ENCODE results near the gene NFKBIA.

NFKBIA gene

DNA sequence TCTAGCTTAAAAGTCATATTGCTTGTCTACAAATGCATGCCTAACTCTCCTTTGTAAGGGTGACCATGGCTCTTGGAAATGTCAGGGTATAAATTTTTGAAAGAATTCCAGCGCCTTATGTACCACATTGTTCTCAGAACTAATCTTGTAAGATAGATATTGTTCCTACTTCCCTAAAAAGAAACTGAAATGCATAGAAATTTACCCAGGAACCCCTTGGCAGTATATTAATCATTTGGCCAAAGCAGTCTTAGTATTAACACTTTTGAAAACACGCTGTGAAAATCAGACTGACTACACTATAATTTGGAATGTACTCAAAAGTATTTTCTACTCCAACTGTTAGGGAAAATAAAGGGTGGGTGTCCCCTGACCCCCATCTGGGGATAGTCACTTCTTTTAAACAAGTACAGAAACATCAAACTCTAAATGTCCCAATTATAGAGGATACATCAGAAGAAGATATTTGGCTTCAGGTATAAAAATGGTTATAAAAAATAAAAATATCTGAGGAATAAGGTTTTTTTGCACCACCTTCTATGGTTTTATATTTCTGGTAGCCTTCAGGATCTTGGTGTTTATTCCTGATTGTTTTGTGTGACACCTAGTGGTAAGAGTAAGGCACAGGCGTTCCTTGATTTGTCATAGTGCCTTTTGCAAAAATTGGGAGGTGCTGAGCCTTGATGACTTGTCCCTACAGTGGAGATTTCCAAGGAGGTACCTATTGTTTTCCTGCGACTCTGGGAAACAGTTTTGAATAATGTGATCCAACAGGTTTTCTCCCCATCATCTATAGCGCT lies 2.2 kb upstream of the NFKBIA start:
- Histone ChIP-seq H3K4me1 (ENCODE audit: insufficient read depth, low read length) (peaks cover 16% of the 10 kb centered on the region; the same call in 1 of the 2 replicates), H3K27ac (ENCODE audit: low read length) (no peak overlapping the region), H3K9ac (ENCODE audit: low read depth, low read length) (no peak overlapping the region), H3K9me3 (ENCODE audit: insufficient read depth, low read depth, low read length) (no peaks in the 10 kb centered on the region), H3K4me3 (ENCODE audit: low read length) (peak overlapping the region; percentile 95; the same call in 1 of the 2 replicates), H3K27me3 (ENCODE audit: insufficient read depth, low read length) (no peaks in the 10 kb centered on the region), H3K36me3 (ENCODE audit: insufficient read depth, low read depth, low read length) (peaks cover 19% of the 10 kb centered on the region)

DNA sequence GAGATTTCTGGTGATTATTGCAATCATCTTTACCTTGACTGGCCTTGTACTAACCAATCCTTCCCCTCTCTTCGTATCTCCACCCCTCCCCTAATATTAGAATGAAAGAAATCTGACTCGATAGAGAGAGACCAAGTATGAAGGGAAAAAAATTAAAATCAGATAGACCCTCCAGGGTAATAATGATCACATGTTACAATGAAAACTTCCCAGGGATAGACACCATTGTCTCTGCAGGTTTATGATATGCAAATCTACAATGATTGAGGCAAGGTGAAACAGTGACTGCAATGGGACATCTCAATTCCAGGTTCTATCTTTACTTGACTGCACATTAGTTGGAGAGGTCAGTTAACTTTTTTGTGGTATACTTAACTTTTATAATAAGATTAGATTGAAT lies 1.5 kb upstream of the NFKBIA start:
- no peak overlapping the region for H3K27ac ChIP-seq (ENCODE audit: low read length)
- no peaks in the 10 kb centered on the region for H3K27me3 ChIP-seq (ENCODE audit: insufficient read depth, low read length)
- peak overlapping the region; percentile 94; the same call in 1 of the 2 replicates for H3K9ac ChIP-seq (ENCODE audit: low read depth, low read length)
- H3K4me3 ChIP-seq (ENCODE audit: low read length) = peak overlapping the region; percentile 95
- H3K4me1 ChIP-seq (ENCODE audit: insufficient read depth, low read length) = peaks cover 16% of the 10 kb centered on the region; the same call in 1 of the 2 replicates
- H3K36me3 ChIP-seq (ENCODE audit: insufficient read depth, low read depth, low read length) = peaks cover 25% of the 10 kb centered on the region
- H3K9me3 ChIP-seq (ENCODE audit: insufficient read depth, low read depth, low read length) = no peaks in the 10 kb centered on the region

DNA sequence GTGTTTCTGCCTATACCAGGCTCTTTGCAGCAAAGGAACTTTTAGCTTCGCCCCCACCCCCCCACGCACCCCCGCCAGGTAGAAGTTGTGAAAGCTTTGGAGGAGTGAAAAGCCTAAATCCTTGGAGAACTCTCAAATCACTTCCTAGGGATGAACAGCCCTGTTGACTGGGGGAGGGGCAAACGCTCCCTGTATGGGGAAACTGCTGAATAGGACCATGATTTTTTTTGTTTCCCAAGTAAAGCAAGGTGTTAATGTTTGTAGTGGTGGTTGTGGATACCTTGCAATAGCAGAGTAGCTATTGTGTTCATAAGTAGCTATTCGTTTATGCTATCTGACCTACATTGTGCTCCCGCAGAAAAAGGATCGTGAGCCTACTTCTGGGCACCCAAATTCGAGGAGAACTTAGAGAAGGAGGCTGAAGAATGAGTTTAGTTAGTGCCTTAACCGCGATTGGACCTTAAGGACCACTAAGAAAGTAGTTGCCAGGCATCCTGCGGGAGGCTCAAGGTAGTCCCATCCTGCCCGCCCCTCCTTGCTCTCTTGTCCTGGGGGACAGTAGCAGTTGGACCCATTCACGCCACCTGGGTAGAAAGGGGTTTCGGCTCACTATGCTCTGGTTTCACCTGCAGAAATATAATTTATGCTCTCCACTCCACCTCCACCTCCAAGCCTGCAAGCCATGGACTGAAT lies 901 bp upstream of the NFKBIA start:
- peaks cover 31% of the 10 kb centered on the region for H3K36me3 ChIP-seq (ENCODE audit: insufficient read depth, low read depth, low read length)
- H3K27ac ChIP-seq (ENCODE audit: low read length) = no peak overlapping the region
- H3K4me1 ChIP-seq (ENCODE audit: insufficient read depth, low read length) = peaks cover 16% of the 10 kb centered on the region; the same call in 1 of the 2 replicates
- H3K27me3 ChIP-seq (ENCODE audit: insufficient read depth, low read length) = no peaks in the 10 kb centered on the region
- H3K4me3 ChIP-seq (ENCODE audit: low read length) = peak overlapping the region; percentile 95
- H3K9me3 ChIP-seq (ENCODE audit: insufficient read depth, low read depth, low read length) = no peaks in the 10 kb centered on the region
- H3K9ac ChIP-seq (ENCODE audit: low read depth, low read length) = peak overlapping the region; percentile 94; the same call in 1 of the 2 replicates

DNA sequence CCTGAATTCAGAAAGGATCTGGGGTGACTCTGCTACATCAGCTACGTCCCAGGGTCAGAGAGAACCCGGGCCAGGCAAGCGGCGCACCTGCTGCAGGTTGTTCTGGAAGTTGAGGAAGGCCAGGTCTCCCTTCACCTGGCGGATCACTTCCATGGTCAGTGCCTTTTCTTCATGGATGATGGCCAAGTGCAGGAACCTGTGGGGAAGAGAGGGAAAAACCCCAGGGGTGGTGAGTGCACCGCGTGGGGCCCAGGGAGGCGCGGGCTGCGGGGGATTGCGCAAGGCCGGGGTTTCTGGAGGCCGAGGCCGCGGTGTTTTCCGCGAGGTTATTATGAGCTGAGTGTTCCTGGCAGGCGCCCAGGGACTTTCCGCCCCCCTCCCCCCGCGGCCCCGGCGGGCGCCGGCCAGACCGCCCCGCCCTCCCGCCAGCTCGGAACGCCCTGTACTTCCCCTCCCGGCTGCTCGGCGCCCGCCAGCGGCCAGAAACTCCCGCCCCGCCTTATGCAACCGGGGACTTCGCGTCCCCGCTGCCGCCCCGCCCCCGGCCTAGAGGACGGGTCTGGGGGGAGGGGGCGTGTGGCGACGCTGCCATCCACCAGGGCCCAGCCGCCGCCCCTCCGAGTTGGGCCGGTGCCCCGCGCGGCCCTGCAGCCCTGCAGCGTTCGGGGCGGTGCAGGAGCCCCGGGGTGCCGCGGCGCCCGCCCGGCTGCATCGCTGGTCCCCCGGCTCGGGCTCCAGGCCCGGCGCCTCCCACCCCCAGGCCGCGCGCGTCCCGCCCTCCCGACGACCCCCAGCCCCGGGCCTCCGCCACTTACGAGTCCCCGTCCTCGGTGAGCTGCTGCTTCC lies 723 bp downstream of the NFKBIA start:
- peak overlapping the region; percentile 95 for H3K4me3 ChIP-seq (ENCODE audit: low read length)
- peaks cover 16% of the 10 kb centered on the region; the same call in 1 of the 2 replicates for H3K4me1 ChIP-seq (ENCODE audit: insufficient read depth, low read length)

DNA sequence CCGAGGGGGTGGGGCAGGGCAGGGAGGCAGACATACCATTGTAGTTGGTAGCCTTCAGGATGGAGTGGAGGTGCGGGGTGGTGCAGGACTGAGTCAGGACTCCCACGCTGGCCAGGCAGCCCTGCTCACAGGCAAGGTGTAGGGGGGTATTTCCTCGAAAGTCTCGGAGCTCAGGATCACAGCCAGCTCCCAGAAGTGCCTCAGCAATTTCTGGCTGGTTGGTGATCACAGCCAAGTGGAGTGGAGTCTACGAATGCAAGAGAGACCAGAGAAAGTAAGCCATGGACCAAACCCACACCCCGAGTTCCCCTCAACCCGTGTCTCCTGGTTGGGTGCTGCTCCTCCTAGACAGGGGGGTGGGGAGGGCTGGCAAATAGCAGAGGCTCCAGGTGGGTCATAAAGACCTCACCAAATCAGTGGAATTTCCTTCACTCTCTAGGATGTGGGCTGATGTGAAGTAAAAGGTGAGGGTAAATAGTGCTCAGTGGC lies 1.4 kb downstream of the NFKBIA start:
- Histone ChIP-seq H3K4me1 (ENCODE audit: insufficient read depth, low read length) (peaks cover 20% of the 10 kb centered on the region), H3K36me3 (ENCODE audit: insufficient read depth, low read depth, low read length) (peaks cover 37% of the 10 kb centered on the region), H3K9me3 (ENCODE audit: insufficient read depth, low read depth, low read length) (no peaks in the 10 kb centered on the region), H3K4me3 (ENCODE audit: low read length) (peak overlapping the region; percentile 95), H3K9ac (ENCODE audit: low read depth, low read length) (peak overlapping the region; percentile 86; the same call in 1 of the 2 replicates), H3K27me3 (ENCODE audit: insufficient read depth, low read length) (no peaks in the 10 kb centered on the region), H3K27ac (ENCODE audit: low read length) (peak overlapping the region; percentile 12)

More for the DNA sequence above, 723 bp downstream of the NFKBIA start:
- peaks cover 37% of the 10 kb centered on the region for H3K36me3 ChIP-seq (ENCODE audit: insufficient read depth, low read depth, low read length)
- H3K27me3 ChIP-seq (ENCODE audit: insufficient read depth, low read length) = no peaks in the 10 kb centered on the region
- H3K27ac ChIP-seq (ENCODE audit: low read length) = peak overlapping the region; percentile 92
- H3K9ac ChIP-seq (ENCODE audit: low read depth, low read length) = peak overlapping the region; percentile 94
- no peaks in the 10 kb centered on the region for H3K9me3 ChIP-seq (ENCODE audit: insufficient read depth, low read depth, low read length)

DNA sequence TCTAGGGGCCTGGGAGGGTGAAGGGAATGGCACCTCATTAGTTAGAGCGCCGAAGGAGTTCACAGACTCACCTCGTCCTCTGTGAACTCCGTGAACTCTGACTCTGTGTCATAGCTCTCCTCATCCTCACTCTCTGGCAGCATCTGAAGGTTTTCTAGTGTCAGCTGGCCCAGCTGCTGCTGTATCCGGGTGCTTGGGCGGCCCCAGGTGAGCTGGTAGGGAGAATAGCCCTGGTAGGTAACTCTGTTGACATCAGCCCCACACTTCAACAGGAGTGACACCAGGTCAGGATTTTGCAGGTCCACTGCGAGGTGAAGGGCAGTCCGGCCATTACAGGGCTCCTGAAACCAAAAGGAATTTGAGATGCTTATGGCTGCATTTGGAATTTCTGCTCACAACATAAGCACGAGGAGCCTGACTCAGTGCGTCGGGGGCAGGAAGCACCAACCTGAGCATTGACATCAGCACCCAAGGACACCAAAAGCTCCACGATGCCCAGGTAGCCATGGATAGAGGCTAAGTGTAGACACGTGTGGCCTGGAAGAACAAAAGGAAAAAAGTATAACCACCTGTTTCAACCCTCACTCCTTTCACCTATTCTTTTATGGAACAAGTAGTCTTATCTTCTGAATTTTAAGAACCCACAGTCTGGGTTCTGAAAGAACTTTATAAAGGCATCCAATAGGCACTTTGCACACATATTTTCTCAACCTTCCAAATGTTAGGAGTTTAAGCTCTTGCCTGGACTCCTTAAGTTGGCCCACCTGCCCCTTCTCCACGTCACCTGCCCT lies 2.0 kb downstream of the NFKBIA start:
- H3K27ac ChIP-seq (ENCODE audit: low read length) = peak overlapping the region; percentile 12
- peaks cover 21% of the 10 kb centered on the region for H3K4me1 ChIP-seq (ENCODE audit: insufficient read depth, low read length)
- no peaks in the 10 kb centered on the region for H3K9me3 ChIP-seq (ENCODE audit: insufficient read depth, low read depth, low read length)
- peak overlapping the region; percentile 8; the same call in 1 of the 2 replicates for H3K9ac ChIP-seq (ENCODE audit: low read depth, low read length)
- peak overlapping the region; percentile 95 for H3K4me3 ChIP-seq (ENCODE audit: low read length)
- H3K27me3 ChIP-seq (ENCODE audit: insufficient read depth, low read length) = no peaks in the 10 kb centered on the region
- H3K36me3 ChIP-seq (ENCODE audit: insufficient read depth, low read depth, low read length) = peaks cover 37% of the 10 kb centered on the region

DNA sequence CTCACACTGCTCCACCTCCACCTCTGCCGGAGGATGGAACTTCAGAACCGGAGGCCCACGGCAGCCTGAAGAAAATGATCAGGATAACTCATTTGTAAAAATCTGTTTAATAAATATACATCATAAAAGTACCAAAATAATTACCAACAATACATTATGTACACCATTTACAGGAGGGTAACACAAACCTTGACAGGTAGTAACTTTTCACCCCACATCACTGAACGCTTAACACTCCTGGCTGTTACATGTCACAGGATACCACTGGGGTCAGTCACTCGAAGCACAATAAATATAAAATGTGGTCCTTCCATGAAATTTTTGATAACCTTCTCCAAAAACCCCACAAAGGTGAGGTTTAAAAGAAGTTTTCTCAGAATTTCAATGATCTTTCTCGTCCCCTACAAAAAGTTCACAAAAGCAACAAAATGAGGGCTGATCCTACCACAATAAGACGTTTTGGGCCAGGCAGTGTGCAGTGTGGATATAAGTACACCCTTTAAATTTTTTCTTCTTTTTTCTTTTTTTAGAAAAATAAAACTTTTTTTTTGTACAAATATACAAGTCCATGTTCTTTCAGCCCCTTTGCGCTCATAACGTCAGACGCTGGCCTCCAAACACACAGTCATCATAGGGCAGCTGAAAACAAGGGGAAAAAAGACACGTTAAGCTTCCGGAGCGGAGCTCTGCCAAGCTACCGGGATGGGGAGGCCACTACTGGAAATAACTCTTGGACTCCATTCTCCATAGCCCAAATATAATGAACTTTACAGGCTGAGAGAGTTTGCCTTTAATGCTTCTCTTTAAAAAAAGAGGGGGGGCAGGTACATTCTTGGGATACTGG lies 2.9 kb downstream of the NFKBIA start:
- Histone ChIP-seq H3K9me3 (ENCODE audit: insufficient read depth, low read depth, low read length) (no peaks in the 10 kb centered on the region), H3K4me3 (ENCODE audit: low read length) (no peak overlapping the region), H3K27me3 (ENCODE audit: insufficient read depth, low read length) (no peaks in the 10 kb centered on the region), H3K36me3 (ENCODE audit: insufficient read depth, low read depth, low read length) (peaks cover 37% of the 10 kb centered on the region), H3K9ac (ENCODE audit: low read depth, low read length) (no peak overlapping the region), H3K4me1 (ENCODE audit: insufficient read depth, low read length) (peaks cover 21% of the 10 kb centered on the region), H3K27ac (ENCODE audit: low read length) (no peak overlapping the region)

DNA sequence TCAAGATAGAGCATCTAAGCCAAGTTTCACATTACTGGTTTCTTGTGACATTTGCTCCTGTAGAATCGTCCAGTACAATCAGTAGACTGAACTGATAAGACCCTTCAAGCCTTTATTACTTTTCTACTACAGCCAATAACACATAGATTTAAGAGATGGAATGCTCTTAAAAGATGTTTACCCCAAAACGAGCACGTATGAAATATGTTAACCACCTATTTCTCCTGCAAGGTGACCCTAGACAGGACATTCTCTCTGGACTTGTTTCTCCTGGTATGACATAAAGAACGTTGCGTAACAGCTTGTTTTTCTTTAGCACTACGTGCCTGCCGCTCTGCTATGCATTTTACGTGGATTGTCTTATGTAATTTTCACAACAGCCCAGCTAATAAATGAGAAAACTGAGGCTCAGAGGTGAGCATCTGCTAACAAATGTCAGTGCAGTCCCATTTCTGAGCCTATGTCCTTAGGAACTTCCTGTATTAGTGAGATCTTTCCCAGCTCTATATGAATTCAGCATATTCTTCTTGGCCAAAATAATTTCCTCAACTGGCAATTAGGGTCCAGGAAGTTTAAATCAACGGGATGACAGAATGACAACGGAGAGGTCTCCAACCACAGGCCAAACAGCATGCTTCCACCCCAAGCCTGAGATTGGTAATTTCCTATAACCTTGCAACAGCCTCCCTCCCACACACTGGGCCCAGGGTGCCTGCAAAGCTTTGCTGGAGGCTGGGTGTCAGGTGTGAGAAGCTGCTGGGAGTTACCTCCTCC lies 3.7 kb downstream of the NFKBIA start:
- Histone ChIP-seq H3K9ac (ENCODE audit: low read depth, low read length) (no peak overlapping the region; the same call in 1 of the 2 replicates), H3K36me3 (ENCODE audit: insufficient read depth, low read depth, low read length) (peaks cover 37% of the 10 kb centered on the region), H3K27ac (ENCODE audit: low read length) (no peak overlapping the region), H3K27me3 (ENCODE audit: insufficient read depth, low read length) (no peaks in the 10 kb centered on the region), H3K4me1 (ENCODE audit: insufficient read depth, low read length) (peaks cover 18% of the 10 kb centered on the region), H3K9me3 (ENCODE audit: insufficient read depth, low read depth, low read length) (no peaks in the 10 kb centered on the region), H3K4me3 (ENCODE audit: low read length) (no peak overlapping the region)

DNA sequence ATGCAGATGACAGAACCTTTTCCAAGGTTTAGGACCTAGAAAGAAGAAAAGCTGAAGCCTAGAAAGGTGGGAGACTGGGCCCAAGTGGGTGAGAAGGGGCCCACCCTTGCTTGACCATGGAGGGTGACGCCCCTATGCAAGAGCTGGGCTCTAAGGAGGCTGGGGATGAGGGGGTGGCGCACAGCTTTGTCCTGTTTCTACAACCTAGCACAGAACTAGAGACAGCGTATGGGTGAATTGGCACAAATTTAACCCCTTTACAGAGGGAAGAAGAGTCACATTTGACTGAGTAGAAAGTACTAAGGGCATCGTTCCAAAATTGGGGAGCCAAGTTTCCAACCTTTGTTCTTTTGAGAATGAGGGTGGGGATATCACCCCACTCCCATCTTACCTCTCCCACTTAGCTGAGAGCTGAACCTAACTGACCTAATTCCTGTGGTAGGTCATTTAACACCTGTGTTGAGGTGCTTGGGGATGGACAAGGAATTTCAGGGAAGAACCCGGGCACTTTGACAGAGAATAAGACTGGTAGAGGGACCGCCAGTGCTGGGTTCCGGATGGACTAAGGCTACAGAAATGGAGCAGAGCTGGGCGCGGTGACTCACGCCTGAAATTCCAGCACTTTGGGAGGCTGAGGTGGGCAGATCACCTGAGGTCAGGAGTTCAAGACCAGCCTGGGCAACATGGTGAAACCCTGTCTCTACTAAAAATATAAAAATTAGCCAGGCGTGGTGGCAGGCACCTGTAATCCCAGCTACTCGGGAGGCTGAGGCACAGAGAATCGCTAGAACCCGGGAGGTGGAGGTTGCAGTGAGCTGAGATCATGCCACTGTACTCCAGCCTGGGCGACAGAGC lies 5.2 kb downstream of the NFKBIA start:
- no peak overlapping the region for H3K9ac ChIP-seq (ENCODE audit: low read depth, low read length)
- peaks cover 13% of the 10 kb centered on the region for H3K4me1 ChIP-seq (ENCODE audit: insufficient read depth, low read length)
- H3K36me3 ChIP-seq (ENCODE audit: insufficient read depth, low read depth, low read length) = peaks cover 37% of the 10 kb centered on the region
- H3K9me3 ChIP-seq (ENCODE audit: insufficient read depth, low read depth, low read length) = no peaks in the 10 kb centered on the region
- no peak overlapping the region for H3K27ac ChIP-seq (ENCODE audit: low read length)
- H3K4me3 ChIP-seq (ENCODE audit: low read length) = no peak overlapping the region
- no peaks in the 10 kb centered on the region for H3K27me3 ChIP-seq (ENCODE audit: insufficient read depth, low read length)
